ENCODE measurements around the gene GPR146. TPM values are rescaled to one million over a fixed set of nuclear protein-coding genes. Genes with fewer than 3 reads are reported as not detected.

Gene GPR146
- total and polyA plus RNA-seq, 2 of the 13 experiments (the other 11 are each of a cell fraction or from before 2014, with no cell fraction given) = 2.0 to 15.9 TPM

- TF ChIP-seq CAMTA2 (CRISPR knock-in tag; IDR thresholded peaks at IDR 0.05; ENCODE audit: borderline replicate concordance) (no peak), ZNF224 (CRISPR knock-in tag; IDR thresholded peaks at IDR 0.05) (no peak), ZNF570 (CRISPR knock-in tag; IDR thresholded peaks at IDR 0.05; ENCODE audit: borderline replicate concordance) (no peak), GTF3A (CRISPR knock-in tag; conservative IDR thresholded peaks at IDR 0.05) (no peak), ZFP1 (CRISPR knock-in tag; IDR thresholded peaks at IDR 0.05) (no peak), ZNF879 (CRISPR knock-in tag; IDR thresholded peaks at IDR 0.05) (0 out of 2 replicates have a peak, but pooled peaks have one; percentile 7), XBP1 (CRISPR knock-in tag; IDR thresholded peaks at IDR 0.05) (no peak), ZC3H13 (CRISPR knock-in tag; IDR thresholded peaks at IDR 0.05) (no peak), ZBTB7A (CRISPR knock-in tag; IDR thresholded peaks at IDR 0.05) (no peak), ADNP (CRISPR knock-in tag; IDR thresholded peaks at IDR 0.05) (no peak), NR2F6 (IDR thresholded peaks at IDR 0.05) (no peak), NR2F6 (CRISPR knock-in tag; IDR thresholded peaks at IDR 0.05) (no peak), GFI1 (CRISPR knock-in tag; IDR thresholded peaks at IDR 0.05; ENCODE audit: borderline replicate concordance) (no peak), NCOA2 (CRISPR knock-in tag; IDR thresholded peaks at IDR 0.05) (no peak), ZNF644 (CRISPR knock-in tag; IDR thresholded peaks at IDR 0.05; ENCODE audit: low read depth) (no peak), SRY (CRISPR knock-in tag; IDR thresholded peaks at IDR 0.05) (peak; percentile 41; the same call in 1 of the 2 replicates), TIGD3 (CRISPR knock-in tag; IDR thresholded peaks at IDR 0.05; ENCODE audit: borderline replicate concordance) (no peak), POLR2G (IDR thresholded peaks at IDR 0.05; ENCODE audit: low read depth, low read length) (peak; percentile 69), ZNF597 (CRISPR knock-in tag; IDR thresholded peaks at IDR 0.05) (no peak), ZNF343 (CRISPR knock-in tag; IDR thresholded peaks at IDR 0.05) (no peak), ZMAT3 (CRISPR knock-in tag; conservative IDR thresholded peaks at IDR 0.05) (no peak), PHB2 (IDR thresholded peaks at IDR 0.05; ENCODE audit: partially characterized antibody) (no peak), ZNF557 (CRISPR knock-in tag; IDR thresholded peaks at IDR 0.05) (no peak), PLSCR1 (CRISPR knock-in tag; IDR thresholded peaks at IDR 0.05; ENCODE audit: borderline replicate concordance) (no peak), JDP2 (CRISPR knock-in tag; IDR thresholded peaks at IDR 0.05; ENCODE audit: borderline replicate concordance) (no peak)
- TF ChIP-seq, protein P1, sequence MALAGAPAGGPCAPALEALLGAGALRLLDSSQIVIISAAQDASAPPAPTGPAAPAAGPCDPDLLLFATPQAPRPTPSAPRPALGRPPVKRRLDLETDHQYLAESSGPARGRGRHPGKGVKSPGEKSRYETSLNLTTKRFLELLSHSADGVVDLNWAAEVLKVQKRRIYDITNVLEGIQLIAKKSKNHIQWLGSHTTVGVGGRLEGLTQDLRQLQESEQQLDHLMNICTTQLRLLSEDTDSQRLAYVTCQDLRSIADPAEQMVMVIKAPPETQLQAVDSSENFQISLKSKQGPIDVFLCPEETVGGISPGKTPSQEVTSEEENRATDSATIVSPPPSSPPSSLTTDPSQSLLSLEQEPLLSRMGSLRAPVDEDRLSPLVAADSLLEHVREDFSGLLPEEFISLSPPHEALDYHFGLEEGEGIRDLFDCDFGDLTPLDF (CRISPR knock-in tag; IDR thresholded peaks at IDR 0.05) = no peak
- TF ChIP-seq, protein P2, sequence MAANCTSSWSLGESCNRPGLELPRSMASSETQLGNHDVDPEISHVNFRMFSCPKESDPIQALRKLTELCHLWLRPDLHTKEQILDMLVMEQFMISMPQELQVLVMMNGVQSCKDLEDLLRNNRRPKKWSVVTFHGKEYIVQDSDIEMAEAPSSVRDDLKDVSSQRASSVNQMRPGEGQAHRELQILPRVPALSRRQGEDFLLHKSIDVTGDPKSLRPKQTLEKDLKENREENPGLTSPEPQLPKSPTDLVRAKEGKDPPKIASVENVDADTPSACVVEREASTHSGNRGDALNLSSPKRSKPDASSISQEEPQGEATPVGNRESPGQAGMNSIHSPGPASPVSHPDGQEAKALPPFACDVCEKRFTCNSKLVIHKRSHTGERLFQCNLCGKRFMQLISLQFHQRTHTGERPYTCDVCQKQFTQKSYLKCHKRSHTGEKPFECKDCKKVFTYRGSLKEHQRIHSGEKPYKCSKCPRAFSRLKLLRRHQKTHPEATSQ (CRISPR knock-in tag; IDR thresholded peaks at IDR 0.05; ENCODE audit: borderline replicate concordance) = no peak
Observed at GRCh38 chr7:1044189-1045068, at the start of gene GPR146 (continued).

Data from HepG2 (cell line).